ENCODE measurements around the gene TPGS1.

The TPGS1 gene

GRCh38 chr19:522726-523125 lies 15.4 kb downstream of the TPGS1 start:
- DNase-seq = no peak

DNA sequence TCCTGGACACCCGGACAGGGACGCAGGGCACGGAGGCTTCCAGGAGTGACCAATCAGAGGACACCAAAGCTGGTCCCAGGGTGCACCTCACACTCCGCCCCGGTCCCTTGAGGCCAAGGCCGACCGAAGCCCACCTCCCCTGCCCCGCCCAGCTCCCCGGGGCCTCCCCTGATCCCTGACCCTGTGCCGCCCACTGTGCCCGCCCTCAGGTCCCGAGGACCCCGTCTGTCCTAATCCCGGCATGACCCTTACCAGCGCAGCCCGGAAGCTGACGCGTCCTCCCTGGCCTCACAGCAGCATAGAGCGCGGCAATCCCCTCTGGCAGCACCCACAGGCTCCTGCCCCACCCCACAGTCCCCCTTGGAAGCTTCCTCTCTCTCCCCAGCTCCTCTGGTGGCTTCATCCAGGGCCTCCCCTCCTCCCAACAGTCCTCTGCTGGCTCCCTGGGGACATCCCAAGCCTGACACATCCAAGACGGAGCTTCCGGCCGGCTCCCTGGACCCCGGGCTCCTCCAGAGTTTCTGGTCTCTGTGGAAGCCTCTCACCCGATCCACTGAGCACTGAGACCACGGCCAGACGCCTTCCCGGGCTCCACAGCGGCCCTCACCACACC lies 16.9 kb downstream of the TPGS1 start:
- no peak for DNase-seq

GRCh38 chr19:525029-525428 lies 17.7 kb downstream of the TPGS1 start:
- no peak for DNase-seq

DNA sequence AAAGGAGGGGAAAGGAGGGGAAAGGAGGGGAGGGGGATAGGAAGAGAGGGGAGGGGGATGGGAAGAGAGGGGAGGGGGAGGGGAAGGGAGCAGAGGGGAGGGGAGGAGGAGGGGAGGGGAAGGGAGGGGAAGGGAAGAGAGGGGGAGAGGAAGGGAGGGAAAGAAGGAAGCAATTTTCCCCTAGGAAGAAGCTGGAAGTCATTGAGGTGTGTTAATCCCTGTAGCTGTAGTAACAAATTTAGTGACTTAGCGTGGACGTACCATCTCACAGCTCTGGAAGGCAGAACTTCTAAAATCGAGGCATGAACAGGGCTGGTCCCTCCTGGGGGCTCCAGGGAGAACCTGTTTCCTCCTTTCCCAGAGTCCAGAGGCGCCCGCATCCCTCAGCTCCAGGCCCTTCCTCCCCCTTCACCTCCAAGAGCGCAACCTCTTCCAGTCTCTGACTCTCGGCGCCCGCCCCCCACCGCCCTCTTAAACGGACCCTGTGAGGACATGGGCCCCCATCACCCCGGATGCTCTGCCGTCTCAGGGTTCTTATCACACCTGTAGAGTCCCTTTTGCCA lies 18.6 kb downstream of the TPGS1 start:
- no peak for DNase-seq

DNA sequence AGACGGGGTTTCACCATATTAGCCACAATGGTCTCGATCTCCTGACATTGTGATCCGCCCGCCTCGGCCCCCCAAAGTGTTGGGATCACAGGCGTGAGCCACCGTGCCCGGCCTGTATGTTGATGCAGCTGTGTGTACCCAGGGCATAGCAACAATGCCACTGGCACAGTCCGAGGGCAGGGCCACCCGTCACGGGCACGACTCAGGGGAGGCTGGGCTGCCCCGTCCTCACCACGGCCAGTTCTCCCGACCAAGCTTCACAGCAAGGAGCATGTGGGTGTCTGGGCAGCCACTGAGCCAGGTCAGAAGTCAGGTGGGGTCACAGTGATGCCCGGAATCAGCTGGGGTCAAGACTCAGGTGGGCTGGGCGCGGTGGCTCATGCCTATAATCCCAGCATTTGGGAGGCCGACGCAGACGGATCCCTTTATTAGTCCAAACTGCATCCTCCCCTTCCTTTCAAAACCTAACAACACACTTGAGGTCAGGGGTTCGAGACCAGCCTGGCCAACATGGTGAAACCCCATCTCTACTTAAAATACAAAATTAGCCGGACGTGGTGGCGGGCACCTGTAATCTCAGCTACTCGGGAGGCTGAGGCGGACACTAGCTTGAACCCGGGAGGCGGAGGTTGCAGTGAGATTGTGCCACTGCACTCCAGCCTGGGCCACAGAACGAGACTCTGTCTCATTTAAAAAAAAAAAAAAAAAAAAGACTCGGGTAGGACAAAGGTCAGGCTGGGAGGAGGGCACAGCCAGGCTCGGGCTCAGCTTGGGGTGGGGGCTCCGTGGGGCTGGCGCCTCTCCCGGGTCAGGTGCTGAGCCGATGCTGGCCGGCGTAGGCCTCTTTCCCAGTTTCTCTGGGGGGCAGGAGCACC lies 23.1 kb downstream of the TPGS1 start:
- no peak for DNase-seq

DNA sequence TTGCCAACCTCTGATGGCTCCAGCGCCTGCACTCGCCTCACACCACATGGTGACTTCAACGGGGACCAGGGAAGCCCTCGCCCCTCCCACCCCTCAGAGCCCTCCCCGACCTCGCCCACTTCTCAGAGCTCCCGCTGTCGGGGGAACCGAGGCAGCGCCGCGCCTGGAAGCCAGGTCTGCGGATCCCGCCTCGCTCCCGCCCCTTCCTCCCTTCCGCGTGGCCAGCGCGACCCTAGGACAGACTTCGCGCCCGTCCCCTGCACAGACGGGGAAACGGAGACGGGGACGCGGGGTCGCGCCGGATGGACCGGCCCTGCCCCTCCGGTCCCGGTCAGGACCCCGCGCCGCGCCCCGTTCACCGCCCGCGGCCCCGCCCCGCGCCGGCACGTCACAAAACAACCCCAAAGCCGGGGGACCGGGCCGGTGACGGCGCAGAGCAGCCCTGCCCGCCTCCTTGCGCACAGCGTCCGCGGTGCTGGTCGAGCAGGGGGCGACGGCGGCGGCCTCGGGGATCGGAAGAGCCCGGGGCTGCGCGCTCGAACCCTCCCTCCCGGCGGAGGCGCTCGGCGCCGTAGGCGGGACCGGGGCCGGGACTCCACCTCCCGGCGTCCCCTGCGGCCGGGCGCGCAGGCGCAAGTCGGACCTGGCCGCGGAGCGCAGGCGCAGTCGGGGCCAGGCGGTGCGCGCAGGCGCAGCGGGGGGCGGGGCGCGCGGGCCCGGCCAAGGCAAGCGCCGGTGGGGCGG lies 23.9 kb downstream of the TPGS1 start:
- DNase-seq = peak; percentile 88

- no peak for DNase-seq
Measured at GRCh38 chr19:531753-532560, 24.7 kb downstream of the TPGS1 start, which contains the start of gene CDC34. Gene CDC34 (plus strand): TSS chr19:531760. CDS start chr19:531932, 172 bp downstream.

DNA sequence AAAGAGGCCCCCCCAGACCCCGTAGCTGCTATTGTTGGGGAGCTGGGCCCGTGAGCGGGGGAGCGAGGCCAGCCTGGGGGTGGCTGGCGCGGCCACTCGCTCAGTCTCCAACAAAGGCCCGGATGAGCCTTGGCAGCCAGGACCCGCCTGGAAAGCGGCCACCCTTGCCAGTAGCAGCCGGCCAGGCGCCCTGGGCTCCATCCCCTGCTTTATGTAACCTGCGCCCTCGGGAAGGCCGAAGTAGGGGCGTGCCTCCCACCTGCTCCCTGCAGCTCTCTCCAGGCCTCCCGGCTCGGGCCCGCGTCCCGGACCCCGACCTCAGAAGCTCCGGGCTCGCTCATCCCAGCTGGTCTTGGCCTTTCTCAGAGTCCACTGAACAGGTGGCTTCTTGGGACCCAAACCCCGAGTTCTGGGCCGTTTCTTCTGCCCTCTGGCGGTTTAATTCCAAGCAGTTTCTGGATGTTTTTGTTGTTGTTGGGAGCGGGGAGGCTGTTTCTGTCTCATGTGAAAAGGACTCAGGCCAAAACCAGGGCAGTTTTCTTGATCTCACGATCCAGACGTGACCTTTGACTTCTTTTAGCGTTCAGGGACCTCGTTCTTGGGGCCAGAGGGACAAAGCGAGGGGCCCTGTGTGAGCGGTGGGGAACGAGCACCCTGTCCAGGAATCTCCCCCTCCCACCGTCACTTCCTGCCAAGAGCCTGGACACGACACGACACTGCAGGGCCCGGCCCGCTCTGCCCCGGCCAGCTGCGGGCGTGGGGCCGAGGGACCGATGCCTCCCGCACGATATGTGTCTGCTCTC lies 25.5 kb downstream of the TPGS1 start:
- DNase-seq = peak; percentile 48

GRCh38 chr19:533364-534058 lies 26.2 kb downstream of the TPGS1 start:
- DNase-seq = no peak

GRCh38 chr19:534088-534487 lies 26.8 kb downstream of the TPGS1 start:
- no peak for DNase-seq

GRCh38 chr19:535017-535835 lies 27.9 kb downstream of the TPGS1 start:
- DNase-seq = no peak

- no peak for DNase-seq
Measured at GRCh38 chr19:536031-536880, 29.0 kb downstream of the TPGS1 start.

DNA sequence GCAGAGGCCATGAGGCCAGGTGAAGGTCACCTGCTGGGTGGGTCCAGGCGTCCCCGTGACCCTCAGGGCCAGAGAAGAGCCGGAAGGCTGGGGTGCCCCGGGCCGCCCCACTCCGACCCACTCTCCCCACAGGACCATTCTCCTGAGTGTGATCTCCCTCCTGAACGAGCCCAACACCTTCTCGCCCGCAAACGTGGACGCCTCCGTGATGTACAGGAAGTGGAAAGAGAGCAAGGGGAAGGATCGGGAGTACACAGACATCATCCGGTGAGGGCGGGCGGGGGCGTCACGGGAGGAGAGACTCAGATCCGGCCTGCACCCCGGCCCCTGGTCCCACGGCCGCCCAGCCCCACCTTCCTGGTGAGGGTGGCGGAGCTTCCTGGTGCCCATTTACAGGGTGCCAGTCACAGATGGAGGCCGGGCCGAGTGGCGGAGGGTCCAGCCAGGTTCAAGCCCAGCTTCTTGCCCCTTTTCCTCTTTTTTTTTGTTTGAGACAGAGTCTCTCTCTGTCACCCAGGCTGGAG lies 29.6 kb downstream of the TPGS1 start:
- DNase-seq = no peak

DNA sequence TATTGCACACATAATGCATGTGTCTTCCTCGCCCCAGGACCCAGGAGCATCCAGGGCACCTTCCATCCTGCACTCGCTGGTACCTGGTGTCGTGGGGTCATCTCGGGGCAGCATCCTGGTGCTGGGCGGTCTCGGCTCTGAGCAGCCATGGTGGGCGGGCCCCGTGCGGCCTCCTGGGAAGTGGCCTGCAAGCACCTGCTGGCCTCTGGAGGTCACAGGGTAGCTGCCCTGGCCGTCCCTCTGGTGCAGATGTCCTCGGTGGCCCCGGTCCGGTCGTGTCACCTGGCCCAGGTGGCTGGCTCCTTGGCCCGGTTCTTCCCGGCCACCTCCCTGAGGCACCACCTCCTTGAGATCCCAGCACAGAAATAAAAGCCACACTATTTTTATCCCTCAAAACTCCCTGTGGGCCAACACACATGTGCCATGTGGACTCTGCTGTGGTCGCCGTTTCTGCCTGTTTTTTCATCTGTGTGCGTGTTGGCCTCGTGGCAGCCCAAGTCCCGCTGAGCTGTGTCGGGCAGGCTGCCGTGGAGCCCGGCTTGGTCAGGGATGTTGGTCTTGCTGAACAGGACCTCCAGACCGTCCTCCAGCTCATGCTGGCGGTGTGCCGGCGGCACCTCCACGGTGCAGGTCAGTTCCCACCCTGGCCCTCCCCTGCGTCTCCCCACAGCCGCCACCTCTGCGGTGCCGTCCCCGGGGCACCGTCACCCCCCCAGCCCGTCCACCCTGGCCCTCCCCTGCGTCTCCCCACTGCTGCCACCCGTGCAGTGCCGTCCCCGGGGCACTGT lies 31.5 kb downstream of the TPGS1 start:
- no peak for DNase-seq

- DNase-seq = no peak
Measured at GRCh38 chr19:539429-540030, 32.2 kb downstream of the TPGS1 start.

GRCh38 chr19:540867-541637 lies 33.8 kb downstream of the TPGS1 start:
- DNase-seq = no peak

- no peak for DNase-seq
Measured at GRCh38 chr19:541699-542098, 34.4 kb downstream of the TPGS1 start.
